Esophagus muscularis mucosa (tissue), 4 donors: ENCODE results near the gene XG. TPM values are rescaled to one million over a fixed set of nuclear protein-coding genes. Genes with fewer than 3 reads are reported as not detected.
"Not testable (repeated sequence)": the region's sequence is repeated elsewhere in the genome, so short reads cannot be mapped to it uniquely, and the experiment has no call there.

Experiments used
- DNase-seq: peaks from one replicate; pipeline ENCODE4 v3.0.0-alpha.2; 2017; ENCODE audit errors: extremely low spot score
- H3K27ac ChIP-seq, 4 donors: fragments of 200-600 bp; sonication (generic); replicated peaks in 1 of 4; 1 replicate in 3 of 4; 2 replicates in 1 of 4; pipeline ENCODE4 v1.5.1; 2016 to 2019; ENCODE audit warnings: mild to moderate bottlenecking in 1 of 4
- H3K27me3 ChIP-seq, 4 donors: fragments of 200-600 bp; sonication (generic); one replicate each; pipeline versions ENCODE4 v1.5.1 to v1.6.0; 2016 to 2019
- H3K36me3 ChIP-seq, 4 donors: fragments of 200-600 bp; sonication (generic); one replicate each; pipeline ENCODE4 v1.5.1; 2016 to 2019
- H3K4me1 ChIP-seq, 4 donors: fragments of 200-600 bp; sonication (generic); one replicate each; pipeline ENCODE4 v1.5.1; 2016 to 2019
- H3K4me3 ChIP-seq, 4 donors: fragments of 200-600 bp; sonication (generic); 1 replicate in 2 of 4; 2 replicates in 2 of 4; pipeline ENCODE4 v1.5.1; 2016 to 2019; ENCODE audit warnings: mild to moderate bottlenecking in 4 of 4, moderate library complexity in 1 of 4
- H3K9me3 ChIP-seq, 4 donors: fragments of 200-600 bp; sonication (generic); 1 replicate in 3 of 4; 2 replicates in 1 of 4; pipeline ENCODE4 v1.5.1; 2016 to 2019
- EP300 ChIP-seq: sonication (generic); formaldehyde crosslinking; IDR thresholded peaks from one replicate; pipeline ENCODE4 v1.6.1; 2017; ENCODE audit warnings: antibody characterized with exemption
- POLR2A ChIP-seq: fragments of 450-650 bp; IDR thresholded peaks from one replicate; pipeline ENCODE4 v1.6.1; 2017; ENCODE audit warnings: antibody characterized with exemption, moderate library complexity, mild to moderate bottlenecking, low read depth
- POLR2AphosphoS5 ChIP-seq, 2 donors: sonication (generic); formaldehyde crosslinking; IDR thresholded peaks; one replicate each; pipeline ENCODE4 v1.6.1; 2017; ENCODE audit warnings: antibody characterized with exemption in 2 of 2
- WGBS: methylation state at CpG from one replicate; pipeline ENCODE4 v1.1.5; 2018; 5-methylcytosine and 5-hydroxymethylcytosine counted together
- intact Hi-C: fragments of 100-400 bp; cut with DNase I; formaldehyde crosslinking; loops from one replicate; pipeline ENCODE4 v1.15.1; 2023
- total RNA-seq, 4 donors: library from RNA; depleted of rRNA; stranded (reverse); fragments of >200 nt; gene quantifications; one replicate each; pipeline versions ENCODE4 v1.1.0 to v1.2.1, GENCODE V29; 2016
- TF ChIP-seq, protein P1 (sequence below), 3 experiments: fragments of 200-600 bp in 2 of 3; fragments of 450-650 bp in 1 of 3; sonication (generic) in 2 of 3; IDR thresholded peaks; one replicate each; pipeline ENCODE4 v1.5.1; 2017 to 2019; ENCODE audit warnings: antibody characterized with exemption in 3 of 3, mild to moderate bottlenecking in 2 of 3, moderate library complexity in 1 of 3

The XG gene
- total RNA-seq, 4 donors from 2014 or later = 0.39 to 0.83 (median 0.40) TPM; not detected in 1

DNA sequence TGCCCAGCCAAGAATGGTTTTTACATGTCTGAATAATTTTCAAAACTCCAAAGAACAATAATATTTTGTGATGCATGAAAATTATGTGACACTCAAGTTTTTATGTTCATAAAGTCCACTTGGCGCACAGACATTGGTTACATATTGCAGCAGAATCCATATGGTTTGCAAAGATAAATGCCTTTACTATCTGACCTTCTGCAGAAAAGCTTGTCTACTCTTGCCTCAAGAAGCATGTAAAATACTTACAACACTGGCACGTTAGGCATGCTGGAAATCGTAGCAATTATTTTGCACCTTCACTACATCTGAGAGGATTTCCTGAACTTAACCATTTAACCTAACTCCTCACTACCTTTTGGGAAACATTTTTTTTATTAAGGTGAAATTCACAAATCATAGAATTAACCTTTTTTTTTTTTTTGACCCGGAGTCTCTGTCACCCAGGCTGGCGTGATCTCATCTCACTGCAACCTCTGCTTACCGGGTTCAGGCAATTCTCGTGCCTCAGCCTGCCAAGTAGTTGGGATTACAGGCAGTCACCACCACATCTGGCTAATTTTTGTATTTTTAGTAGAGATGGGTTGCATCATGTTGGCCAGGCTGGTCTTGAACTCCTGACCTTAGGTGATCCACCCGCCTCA, 3.5 kb upstream of the XG start:
- Histone ChIP-seq H3K27me3 (no peaks in the 10 kb centered on the region), H3K27ac (no peak overlapping the region), H3K4me1 (peaks cover 0 to 14% (median 6%) of the 10 kb centered on the region in 4 donors), H3K36me3 (peaks cover 0 to 6% (median 3%) of the 10 kb centered on the region in 4 donors), H3K9me3 (no peaks in the 10 kb centered on the region), H3K4me3 (no peak overlapping the region)
- intact Hi-C loops = no loop called here
- 83% methylated on average over 8 of the region's 8 CpGs for WGBS
- DNase-seq = no peak
- no peak for TF ChIP-seq POLR2A
- TF ChIP-seq, protein P1, sequence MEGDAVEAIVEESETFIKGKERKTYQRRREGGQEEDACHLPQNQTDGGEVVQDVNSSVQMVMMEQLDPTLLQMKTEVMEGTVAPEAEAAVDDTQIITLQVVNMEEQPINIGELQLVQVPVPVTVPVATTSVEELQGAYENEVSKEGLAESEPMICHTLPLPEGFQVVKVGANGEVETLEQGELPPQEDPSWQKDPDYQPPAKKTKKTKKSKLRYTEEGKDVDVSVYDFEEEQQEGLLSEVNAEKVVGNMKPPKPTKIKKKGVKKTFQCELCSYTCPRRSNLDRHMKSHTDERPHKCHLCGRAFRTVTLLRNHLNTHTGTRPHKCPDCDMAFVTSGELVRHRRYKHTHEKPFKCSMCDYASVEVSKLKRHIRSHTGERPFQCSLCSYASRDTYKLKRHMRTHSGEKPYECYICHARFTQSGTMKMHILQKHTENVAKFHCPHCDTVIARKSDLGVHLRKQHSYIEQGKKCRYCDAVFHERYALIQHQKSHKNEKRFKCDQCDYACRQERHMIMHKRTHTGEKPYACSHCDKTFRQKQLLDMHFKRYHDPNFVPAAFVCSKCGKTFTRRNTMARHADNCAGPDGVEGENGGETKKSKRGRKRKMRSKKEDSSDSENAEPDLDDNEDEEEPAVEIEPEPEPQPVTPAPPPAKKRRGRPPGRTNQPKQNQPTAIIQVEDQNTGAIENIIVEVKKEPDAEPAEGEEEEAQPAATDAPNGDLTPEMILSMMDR (IDR thresholded peaks at IDR 0.05) = no peak
- TF ChIP-seq EP300 = no peak
- no peak for TF ChIP-seq POLR2AphosphoS5 (IDR thresholded peaks at IDR 0.05)

DNA sequence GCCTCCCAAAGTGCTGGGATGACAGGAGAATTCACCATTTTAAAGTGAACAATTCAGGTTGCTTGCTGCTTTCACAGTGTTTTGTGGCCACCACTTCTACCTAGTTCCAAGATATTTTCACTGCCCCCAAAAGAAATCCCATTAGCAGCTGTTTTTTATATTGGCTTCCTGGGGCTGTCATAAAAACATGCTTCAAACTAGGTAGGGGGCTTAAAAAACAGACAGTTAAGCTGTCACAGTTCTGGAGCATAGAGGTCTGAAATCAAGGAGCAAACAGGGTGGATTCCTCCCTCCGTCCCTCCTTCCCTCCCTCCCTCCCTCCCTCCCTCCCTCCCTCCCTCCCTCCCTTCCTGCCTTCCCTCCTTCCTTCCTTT, 3.0 kb upstream of the XG start:
- WGBS = 50% methylated on average over 1 of the region's 1 CpG
- no peak for DNase-seq
- peaks cover 0 to 14% (median 6%) of the 10 kb centered on the region in 4 donors for H3K4me1 ChIP-seq

DNA sequence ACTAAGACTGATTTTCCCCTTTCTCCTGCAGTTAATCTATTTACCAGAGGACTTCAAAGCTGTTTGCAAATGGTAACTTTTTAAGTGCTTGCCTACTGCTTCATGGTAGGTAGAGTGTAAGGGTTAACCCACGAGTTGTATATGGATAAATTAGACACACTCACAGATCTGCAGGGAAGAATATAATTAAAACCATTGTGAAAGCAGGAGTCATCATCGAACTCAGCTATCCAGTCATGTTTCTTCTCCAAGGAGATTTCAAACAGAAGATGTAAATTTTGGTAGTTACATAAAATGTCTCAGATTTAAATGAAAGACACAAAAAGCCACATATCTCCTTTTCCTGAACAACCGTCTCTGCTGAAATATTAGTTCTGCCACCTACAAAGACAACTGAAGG, 549 bp upstream of the XG start:
- DNase-seq = no peak
- Histone ChIP-seq H3K27me3 (no peaks in the 10 kb centered on the region), H3K9me3 (no peaks in the 10 kb centered on the region), H3K4me3 (no peak overlapping the region), H3K27ac (no peak overlapping the region), H3K4me1 (peaks cover 0 to 5% (median 2%) of the 10 kb centered on the region in 4 donors), H3K36me3 (no peaks in the 10 kb centered on the region)
- TF ChIP-seq POLR2AphosphoS5 (IDR thresholded peaks at IDR 0.05) = no peak
- TF ChIP-seq, protein P1 (IDR thresholded peaks at IDR 0.05) = no peak
- TF ChIP-seq POLR2A = no peak
- no peak for TF ChIP-seq EP300
- WGBS = 46% methylated on average over 3 of the region's 3 CpGs
- intact Hi-C loops = no loop called here

More for the DNA sequence above, 3.0 kb upstream of the XG start:
- intact Hi-C loops = no loop called here
- Histone ChIP-seq H3K4me3 (no peak overlapping the region), H3K27me3 (no peaks in the 10 kb centered on the region), H3K36me3 (peaks cover 0 to under 1% (median 0%) of the 10 kb centered on the region in 4 donors), H3K9me3 (no peaks in the 10 kb centered on the region), H3K27ac (no peak overlapping the region)
- TF ChIP-seq POLR2AphosphoS5 (IDR thresholded peaks at IDR 0.05) (no peak), EP300 (no peak), POLR2A (no peak)
- TF ChIP-seq, protein P1 (IDR thresholded peaks at IDR 0.05) = no peak

DNA sequence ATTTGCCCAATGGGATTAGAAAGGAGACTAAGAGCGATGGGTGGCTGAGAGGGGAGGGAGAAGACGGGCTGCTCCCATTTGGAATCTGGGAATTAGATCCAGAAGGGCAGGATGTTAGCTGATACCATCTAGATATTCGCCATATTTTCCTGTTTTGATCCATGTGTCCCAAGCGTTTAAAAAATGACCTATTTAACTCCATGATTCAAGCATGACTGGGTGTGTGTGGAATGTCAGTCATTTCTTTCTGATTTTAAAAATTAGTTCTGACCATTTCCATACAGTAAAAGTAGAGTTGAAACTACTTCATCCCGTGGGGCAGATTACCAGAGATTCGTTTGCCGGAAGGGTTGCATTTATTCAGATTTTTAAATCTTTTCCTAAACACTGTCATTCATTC, 601 bp downstream of the XG start:
- H3K27ac ChIP-seq = not testable (repeated sequence)

DNA sequence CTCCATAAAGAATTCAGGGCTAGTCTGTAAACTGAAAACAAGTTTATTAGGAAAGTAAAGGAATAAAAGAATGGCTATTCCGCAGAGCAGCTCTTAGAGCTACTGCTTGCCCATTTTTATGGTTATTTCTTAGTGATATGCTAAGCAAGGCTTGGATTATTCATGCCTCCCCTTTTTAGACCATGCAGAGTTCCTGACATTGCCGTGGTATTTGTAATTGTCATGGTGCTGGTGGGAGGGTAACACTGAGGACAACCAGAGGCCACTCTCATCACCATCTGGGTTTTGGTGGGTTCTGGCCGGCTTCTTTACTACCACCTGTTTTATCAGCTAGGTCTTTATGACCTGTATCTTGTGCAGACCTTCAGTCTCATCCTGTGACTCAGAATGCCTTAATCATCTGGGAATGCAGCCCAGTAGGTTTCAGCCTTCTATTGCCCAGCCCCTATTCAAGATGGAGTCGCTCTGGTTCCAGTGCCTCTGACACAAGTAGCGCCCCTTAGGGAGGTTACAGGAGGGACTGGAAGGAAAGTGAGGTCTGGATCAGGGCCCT, 3.4 kb downstream of the XG start:
- H3K4me3 ChIP-seq, H3K36me3 ChIP-seq, H3K27me3 ChIP-seq, intact Hi-C loops, H3K27ac ChIP-seq, H3K4me1 ChIP-seq, H3K9me3 ChIP-seq, DNase-seq: not testable (repeated sequence)
- WGBS = 80% methylated on average over 5 of the region's 5 CpGs

More for the DNA sequence above, 601 bp downstream of the XG start:
- H3K4me1 ChIP-seq, H3K4me3 ChIP-seq, DNase-seq, H3K36me3 ChIP-seq, intact Hi-C loops, H3K9me3 ChIP-seq, H3K27me3 ChIP-seq: not testable (repeated sequence)
- 78% methylated on average over 7 of the region's 7 CpGs for whole genome bisulfite sequencing

DNA sequence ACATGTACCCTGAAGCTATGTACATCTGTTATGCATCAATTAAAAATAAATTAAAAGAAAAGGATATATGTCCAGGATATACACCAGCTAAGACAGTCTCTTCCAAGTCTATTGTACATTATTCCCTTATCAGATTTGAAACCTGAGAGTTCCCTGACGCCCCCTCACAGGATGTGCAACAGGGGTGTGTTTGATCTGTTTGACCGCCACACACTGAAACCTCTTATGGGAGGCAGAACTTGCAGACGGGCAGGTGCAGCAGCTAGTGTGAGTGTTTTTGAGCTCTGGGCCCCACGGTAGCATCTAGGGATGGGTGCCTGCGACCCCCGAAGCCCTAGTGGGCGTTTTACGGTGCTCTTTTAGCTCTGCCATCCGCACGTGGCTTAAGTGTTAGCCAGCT, 4.7 kb downstream of the XG start:
- no peaks in the 10 kb centered on the region for H3K4me1 ChIP-seq
- TF ChIP-seq, protein P1 (IDR thresholded peaks at IDR 0.05) = no peak
- no peak for TF ChIP-seq EP300
- TF ChIP-seq POLR2AphosphoS5 (IDR thresholded peaks at IDR 0.05) = no peak
- TF ChIP-seq POLR2A = no peak
- no peak overlapping the region for H3K27ac ChIP-seq
- no peaks in the 10 kb centered on the region for H3K9me3 ChIP-seq
- no peak overlapping the region for H3K4me3 ChIP-seq
- H3K27me3 ChIP-seq = no peaks in the 10 kb centered on the region
- intact Hi-C loops = no loop called here
- no peaks in the 10 kb centered on the region for H3K36me3 ChIP-seq
- WGBS = 69% methylated on average over 10 of the region's 10 CpGs
- DNase-seq = no peak
